ENCODE measurements around the gene RAMACL.
A peak's percentile ranks its signal among the peaks of the same experiment; 100 is the strongest.

Gene RAMACL

DNA sequence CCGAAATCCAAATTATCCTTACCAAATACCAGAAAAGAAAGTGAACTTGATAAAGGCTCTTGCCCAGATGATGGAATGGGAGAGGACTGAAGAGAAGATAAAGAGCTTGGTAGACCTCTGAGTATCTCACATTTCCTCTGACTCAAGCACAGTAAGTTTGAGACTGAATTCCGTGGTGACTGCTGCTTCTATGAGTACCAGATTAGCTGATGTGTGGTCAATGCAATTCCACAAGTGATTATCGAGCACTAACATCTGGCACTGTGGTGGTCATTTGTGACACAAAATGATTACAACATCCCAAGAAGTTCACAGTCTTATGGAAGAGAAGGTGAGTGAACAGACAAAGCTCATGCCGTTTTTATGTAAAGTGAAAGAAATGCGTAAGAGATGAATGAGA lies 43.1 kb upstream of the RAMACL start:
- TF ChIP-seq YY1 (IDR thresholded peaks at IDR 0.05; ENCODE audit: insufficient read depth, insufficient read length) (no peak), ZNF274 (IDR thresholded peaks at IDR 0.05; ENCODE audit: low read depth, low read length) (no peak), SUZ12 (IDR thresholded peaks at IDR 0.05; ENCODE audit: extremely low read depth, insufficient read depth, insufficient read length) (no peak)
- H3K4me3 ChIP-seq (ENCODE audit: insufficient read length, low read depth), result no peak overlapping the region
- DNase-seq (ENCODE audit: low read depth, low spot score), result no peak
- H3K9me3 ChIP-seq (ENCODE audit: insufficient read depth, low read length), result no peaks in the 10 kb centered on the region
- no peak overlapping the region for H3K9ac ChIP-seq (ENCODE audit: insufficient read length, low read depth)
- H3K36me3 ChIP-seq (ENCODE audit: insufficient read depth, insufficient read length, low read length), result no peaks in the 10 kb centered on the region
- H3K4me1 ChIP-seq (ENCODE audit: insufficient read depth, insufficient read length), result no peaks in the 10 kb centered on the region
- peaks cover 54% of the 10 kb centered on the region for H3K27me3 ChIP-seq (ENCODE audit: insufficient read depth, insufficient read length)

DNA sequence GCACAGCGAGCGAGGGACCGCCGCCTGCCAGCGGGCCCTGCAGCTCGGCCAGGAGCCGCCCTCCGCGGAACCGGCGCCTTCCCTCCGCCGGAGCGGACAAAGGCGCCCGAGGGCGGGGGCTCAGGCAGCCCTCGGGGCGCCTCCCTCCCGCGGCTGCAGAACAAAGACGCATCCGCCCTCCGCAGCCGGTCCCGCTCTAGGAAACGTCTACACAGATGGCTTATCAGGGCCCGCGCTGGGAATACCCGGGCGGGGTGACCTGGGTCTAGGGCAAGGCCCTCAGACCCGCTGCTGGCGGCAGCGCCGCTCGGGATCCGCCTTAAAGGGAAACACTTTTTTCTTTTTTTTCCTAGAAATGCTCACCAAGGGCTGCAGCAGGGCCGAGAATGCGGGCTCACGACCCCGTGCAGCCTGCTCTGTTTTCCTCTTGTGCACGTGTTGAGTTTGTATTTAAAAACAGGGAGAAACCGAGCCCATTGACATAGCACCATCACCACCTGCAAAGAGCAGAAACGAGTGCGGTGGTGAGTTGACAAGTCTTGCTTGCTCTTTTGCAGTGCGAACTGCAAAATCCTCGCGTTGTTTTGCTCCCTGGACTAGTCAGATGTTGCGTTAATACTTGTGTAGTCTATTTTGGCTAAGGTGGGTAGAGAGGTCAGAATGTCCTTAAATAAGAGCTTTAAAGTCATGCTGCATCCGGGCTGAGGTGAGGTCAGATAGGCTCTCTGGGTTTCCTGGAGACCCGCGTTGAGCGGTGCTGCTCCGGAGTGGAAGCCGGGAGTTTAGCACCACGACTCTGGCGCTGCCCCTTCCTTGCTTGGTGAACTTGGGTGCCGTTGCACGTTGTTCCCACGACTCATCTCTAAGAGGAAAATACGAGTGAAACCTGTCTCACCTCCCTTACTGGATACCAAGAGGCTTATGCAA lies 41.7 kb upstream of the RAMACL start:
- no peaks in the 10 kb centered on the region for H3K9me3 ChIP-seq (ENCODE audit: insufficient read depth, low read length)
- H3K9ac ChIP-seq (ENCODE audit: insufficient read length, low read depth), result peak overlapping the region; percentile 74
- H3K27me3 ChIP-seq (ENCODE audit: insufficient read depth, insufficient read length), result peaks cover 60% of the 10 kb centered on the region
- no peak for DNase-seq (ENCODE audit: low read depth, low spot score)
- peak overlapping the region; percentile 48 for H3K4me3 ChIP-seq (ENCODE audit: insufficient read length, low read depth)
- no peaks in the 10 kb centered on the region for H3K4me1 ChIP-seq (ENCODE audit: insufficient read depth, insufficient read length)
- no peaks in the 10 kb centered on the region for H3K36me3 ChIP-seq (ENCODE audit: insufficient read depth, insufficient read length, low read length)
- no peak for TF ChIP-seq SUZ12 (IDR thresholded peaks at IDR 0.05; ENCODE audit: extremely low read depth, insufficient read depth, insufficient read length)

DNA sequence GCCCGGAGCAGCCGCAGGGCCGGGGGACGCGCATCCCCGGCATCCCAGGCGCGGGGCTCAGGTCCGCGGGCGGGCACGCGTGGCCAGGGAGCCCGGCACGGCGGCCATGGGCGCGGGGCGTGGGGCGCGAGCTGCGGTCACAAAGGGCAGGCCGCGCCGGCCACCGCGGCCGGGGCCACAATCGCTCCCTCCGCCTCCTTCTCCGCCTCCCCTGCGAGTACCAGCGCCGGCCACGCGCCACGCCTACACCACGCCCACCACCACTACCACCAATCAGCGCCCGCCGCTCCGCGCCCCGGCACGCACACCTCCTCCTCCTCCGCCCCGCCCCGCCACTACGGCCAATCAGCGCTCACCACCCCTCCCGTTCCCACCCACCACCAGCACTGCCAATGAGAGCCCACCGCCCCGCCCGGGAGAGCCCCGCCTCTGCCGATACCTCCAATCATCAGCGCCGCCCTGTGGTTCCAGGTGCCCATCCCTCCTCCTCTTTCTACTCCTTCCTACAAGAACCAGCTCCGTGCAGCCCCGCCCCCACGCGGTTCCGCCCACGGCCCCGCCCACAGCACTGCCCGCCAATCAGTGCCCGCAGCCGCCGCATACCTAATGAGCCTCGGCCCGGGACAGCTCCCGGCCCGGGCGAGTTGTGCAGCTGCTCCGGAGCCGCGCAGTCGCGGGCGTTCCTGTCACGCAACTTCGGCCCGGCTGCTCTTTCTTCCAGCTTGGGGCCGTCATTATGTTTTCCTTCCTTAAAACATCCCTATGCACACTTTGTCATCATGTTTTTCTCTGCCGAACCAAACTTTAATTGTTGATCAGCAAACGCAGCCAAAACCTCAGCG lies 40.8 kb upstream of the RAMACL start, which contains the start of gene RPS6KA2:
Gene RPS6KA2 (minus strand): TSS at position 219 of the 842 bp plus-strand sequence. CDS start 232 bp downstream, outside the sequence.
- Histone ChIP-seq H3K4me3 (ENCODE audit: insufficient read length, low read depth) (peak within 1 kb of the TSS; percentile 48), H3K36me3 (ENCODE audit: insufficient read depth, insufficient read length, low read length) (no peaks in the 10 kb centered on the region), H3K4me1 (ENCODE audit: insufficient read depth, insufficient read length) (no peaks in the 10 kb centered on the region), H3K27me3 (ENCODE audit: insufficient read depth, insufficient read length) (peaks cover 60% of the 10 kb centered on the region), H3K9me3 (ENCODE audit: insufficient read depth, low read length) (no peaks in the 10 kb centered on the region), H3K9ac (ENCODE audit: insufficient read length, low read depth) (peak within 1 kb of the TSS; percentile 74)
- TF ChIP-seq SUZ12 (IDR thresholded peaks at IDR 0.05; ENCODE audit: extremely low read depth, insufficient read depth, insufficient read length) (no peak), YY1 (IDR thresholded peaks at IDR 0.05; ENCODE audit: insufficient read depth, insufficient read length) (no peak)
- peak; percentile 94 for DNase-seq (ENCODE audit: low read depth, low spot score)

DNA sequence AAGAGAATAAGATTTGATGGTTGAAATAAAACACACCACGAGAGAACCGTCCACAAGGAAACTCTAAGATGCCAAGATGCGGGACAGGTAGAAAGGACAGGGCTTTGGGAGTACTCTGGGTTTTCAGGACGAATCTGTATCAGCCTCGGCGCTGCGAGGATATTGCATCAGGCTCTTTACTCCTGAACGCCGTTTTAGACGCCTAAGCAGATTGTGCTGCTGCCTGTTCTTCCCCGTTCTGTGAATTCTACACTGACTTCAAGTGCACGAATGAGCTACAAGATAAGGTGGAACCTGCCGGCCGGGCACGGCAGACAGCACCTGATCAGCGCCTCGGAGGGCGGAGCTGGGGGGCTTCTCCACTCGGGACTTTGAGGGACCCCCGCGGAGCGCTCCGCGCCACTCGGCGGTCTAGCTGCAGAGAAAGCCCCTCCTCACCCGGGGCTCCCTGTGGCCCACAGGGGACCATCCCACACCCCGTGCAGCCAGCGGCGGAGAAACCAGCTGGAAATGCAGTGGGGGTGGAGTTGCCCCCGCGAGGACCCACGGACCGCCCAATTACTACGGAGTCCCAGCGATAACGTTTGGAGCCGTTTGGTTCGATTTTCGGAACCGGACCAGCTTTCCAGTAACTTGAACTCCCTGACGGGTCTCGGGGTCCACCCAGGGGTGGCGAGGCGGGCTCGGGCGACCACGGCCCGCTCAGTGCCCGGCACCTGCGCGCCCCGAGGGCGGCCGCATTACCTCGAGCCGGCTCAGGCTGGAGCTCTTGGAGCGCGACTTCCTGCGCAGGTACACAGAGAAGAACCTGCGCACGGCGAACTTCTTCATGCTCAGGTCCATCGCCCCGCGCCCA lies 39.9 kb upstream of the RAMACL start:
- Histone ChIP-seq H3K36me3 (ENCODE audit: insufficient read depth, insufficient read length, low read length) (no peaks in the 10 kb centered on the region), H3K4me1 (ENCODE audit: insufficient read depth, insufficient read length) (no peaks in the 10 kb centered on the region), H3K27me3 (ENCODE audit: insufficient read depth, insufficient read length) (peaks cover 59% of the 10 kb centered on the region), H3K9me3 (ENCODE audit: insufficient read depth, low read length) (no peaks in the 10 kb centered on the region), H3K9ac (ENCODE audit: insufficient read length, low read depth) (peak overlapping the region; percentile 70), H3K4me3 (ENCODE audit: insufficient read length, low read depth) (peak overlapping the region; percentile 31)
- DNase-seq (ENCODE audit: low read depth, low spot score), result no peak
- no peak for TF ChIP-seq ZNF274 (IDR thresholded peaks at IDR 0.05; ENCODE audit: low read depth, low read length)
- no peak for TF ChIP-seq YY1 (IDR thresholded peaks at IDR 0.05; ENCODE audit: insufficient read depth, insufficient read length)
- TF ChIP-seq SUZ12 (IDR thresholded peaks at IDR 0.05; ENCODE audit: extremely low read depth, insufficient read depth, insufficient read length), result no peak

DNA sequence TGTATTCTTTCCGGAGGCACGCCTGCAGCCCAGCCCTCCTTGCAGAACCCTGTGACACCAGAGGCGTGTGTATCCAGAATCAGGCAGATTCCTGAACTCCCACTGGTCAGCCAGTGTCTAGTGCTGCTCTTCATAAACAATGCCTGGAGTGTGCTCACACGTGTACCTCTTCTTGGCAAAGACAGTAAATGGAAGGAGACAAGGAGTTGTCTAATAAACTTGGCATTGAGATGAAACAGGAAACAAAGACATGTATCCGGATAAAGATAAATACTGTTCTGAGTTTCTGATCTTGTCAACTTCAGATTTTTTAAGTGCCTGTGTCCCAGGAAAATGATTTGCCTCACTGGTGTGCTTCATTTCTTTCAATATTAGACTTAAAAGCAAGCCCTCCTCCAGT lies 38.9 kb upstream of the RAMACL start:
- DNase-seq (ENCODE audit: low read depth, low spot score), result no peak
- Histone ChIP-seq H3K9me3 (ENCODE audit: insufficient read depth, low read length) (no peaks in the 10 kb centered on the region), H3K4me1 (ENCODE audit: insufficient read depth, insufficient read length) (peaks cover 5% of the 10 kb centered on the region), H3K4me3 (ENCODE audit: insufficient read length, low read depth) (no peak overlapping the region), H3K36me3 (ENCODE audit: insufficient read depth, insufficient read length, low read length) (no peaks in the 10 kb centered on the region), H3K9ac (ENCODE audit: insufficient read length, low read depth) (no peak overlapping the region), H3K27me3 (ENCODE audit: insufficient read depth, insufficient read length) (peaks cover 48% of the 10 kb centered on the region)
- no peak for TF ChIP-seq YY1 (IDR thresholded peaks at IDR 0.05; ENCODE audit: insufficient read depth, insufficient read length)
- TF ChIP-seq SUZ12 (IDR thresholded peaks at IDR 0.05; ENCODE audit: extremely low read depth, insufficient read depth, insufficient read length), result no peak
- TF ChIP-seq ZNF274 (IDR thresholded peaks at IDR 0.05; ENCODE audit: low read depth, low read length), result no peak

DNA sequence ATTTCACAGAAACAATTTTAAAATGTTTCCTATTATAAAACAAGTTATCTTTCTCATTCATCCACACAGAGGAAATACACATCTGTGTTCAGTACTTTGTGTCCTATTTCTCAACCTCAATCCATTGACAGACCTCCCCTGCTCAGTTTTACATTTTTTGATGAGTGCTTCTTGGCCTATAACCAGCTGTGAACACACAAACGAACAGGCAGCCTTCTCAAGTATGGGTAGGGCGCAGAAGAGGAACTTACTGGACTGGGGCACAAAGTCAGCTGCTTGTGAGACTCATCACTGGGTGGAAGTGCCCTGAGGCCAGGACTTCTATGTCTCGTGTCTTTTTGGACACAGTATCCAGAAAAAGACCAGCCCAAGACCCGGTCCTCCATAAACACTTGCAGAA lies 37.8 kb upstream of the RAMACL start:
- no peaks in the 10 kb centered on the region for H3K9me3 ChIP-seq (ENCODE audit: insufficient read depth, low read length)
- no peak overlapping the region for H3K4me3 ChIP-seq (ENCODE audit: insufficient read length, low read depth)
- H3K36me3 ChIP-seq (ENCODE audit: insufficient read depth, insufficient read length, low read length), result no peaks in the 10 kb centered on the region
- H3K27me3 ChIP-seq (ENCODE audit: insufficient read depth, insufficient read length), result peaks cover 38% of the 10 kb centered on the region
- no peak for DNase-seq (ENCODE audit: low read depth, low spot score)
- peaks cover 5% of the 10 kb centered on the region for H3K4me1 ChIP-seq (ENCODE audit: insufficient read depth, insufficient read length)
- H3K9ac ChIP-seq (ENCODE audit: insufficient read length, low read depth), result no peak overlapping the region
- no peak for TF ChIP-seq ZNF274 (IDR thresholded peaks at IDR 0.05; ENCODE audit: low read depth, low read length)
- no peak for TF ChIP-seq SUZ12 (IDR thresholded peaks at IDR 0.05; ENCODE audit: extremely low read depth, insufficient read depth, insufficient read length)
- TF ChIP-seq YY1 (IDR thresholded peaks at IDR 0.05; ENCODE audit: insufficient read depth, insufficient read length), result no peak

Data from NT2/D1 (cell line).